Transverse colon (tissue), 4 donors: Measurements from ENCODE around the gene SALL2. TPM values are rescaled to one million over a fixed set of nuclear protein-coding genes. Genes with fewer than 3 reads are reported as not detected.

ENCODE experiments used
- DNase-seq: peaks from one replicate; pipeline ENCODE4 v3.0.0-alpha.2; 2019
- H3K27ac ChIP-seq, 4 donors: fragments of 200-600 bp; sonication (generic); 2 replicates each; pipeline ENCODE4 v1.5.1; 2016 to 2018; ENCODE audit warnings: inconsistent platforms in 4 of 4
- H3K27me3 ChIP-seq: fragments of 200-600 bp; sonication (generic); 2 replicates; pipeline ENCODE4 v1.5.1; 2017; ENCODE audit warnings: inconsistent platforms
- H3K36me3 ChIP-seq, 4 donors: fragments of 200-600 bp; sonication (generic); 2 replicates each; pipeline ENCODE4 v1.5.1; 2017 to 2019; ENCODE audit warnings: inconsistent platforms in 4 of 4
- H3K4me1 ChIP-seq, 4 donors: fragments of 200-600 bp; sonication (generic); 2 replicates each; pipeline ENCODE4 v1.5.1; 2017 to 2020; ENCODE audit warnings: inconsistent platforms in 4 of 4
- H3K4me3 ChIP-seq, 4 donors: fragments of 200-600 bp; sonication (generic); 1 replicate in 1 of 4; 2 replicates in 3 of 4; pipeline versions ENCODE4 v1.5.1 to v1.6.1; 2017 to 2019; ENCODE audit warnings: inconsistent platforms in 4 of 4
- H3K9me3 ChIP-seq, 2 donors: fragments of 200-600 bp; sonication (generic); 2 replicates each; pipeline ENCODE4 v1.5.1; 2017 to 2019; ENCODE audit warnings: inconsistent platforms in 2 of 2
- CTCF ChIP-seq, 5 experiments: fragments of 200-600 bp in 3 of 5; fragments of 450-650 bp in 2 of 5; sonication (generic) in 3 of 5; IDR thresholded peaks; 1 replicate in 2 of 5; 2 replicates in 3 of 5; pipeline ENCODE4 v1.5.1; 2016 to 2017; ENCODE audit warnings: antibody characterized with exemption in 5 of 5, inconsistent platforms in 3 of 5, mild to moderate bottlenecking in 2 of 5, moderate library complexity in 1 of 5
- EP300 ChIP-seq: sonication (generic); formaldehyde crosslinking; IDR thresholded peaks from one replicate; pipeline ENCODE4 v1.6.1; 2017; ENCODE audit warnings: antibody characterized with exemption, low read depth
- POLR2A ChIP-seq: fragments of 450-650 bp; IDR thresholded peaks from one replicate; pipeline ENCODE4 v1.6.1; 2016; ENCODE audit warnings: antibody characterized with exemption, mild to moderate bottlenecking, moderate library complexity
- POLR2AphosphoS5 ChIP-seq, 3 donors: sonication (generic); formaldehyde crosslinking; IDR thresholded peaks; one replicate each; pipeline ENCODE4 v1.6.1; 2016; ENCODE audit warnings: antibody characterized with exemption in 3 of 3
- WGBS, 2 donors: methylation state at CpG; one replicate each; pipeline ENCODE4 v1.1.5; 2018; ENCODE audit warnings: low coverage in 1 of 2; 5-methylcytosine and 5-hydroxymethylcytosine counted together
- in situ Hi-C, 4 donors: fragments of 200-750 bp; cut with MboI; loops; one replicate each; pipeline versions ENCODE4 v1.15.0 to v1.15.1; 2017; ENCODE audit warnings: low sequenced_read_pairs in 3 of 4, low pct_ligation_motif_present in 1 of 4, low pct_unique_long_range_greater_than_20kb in 1 of 4
- intact Hi-C: fragments of 100-400 bp; cut with DNase I; formaldehyde crosslinking; loops from one replicate; pipeline ENCODE4 v1.15.1; 2023; ENCODE audit warnings: low total_unique reads
- total RNA-seq, 4 donors: library from RNA; depleted of rRNA; stranded (reverse); fragments of >200 nt; gene quantifications; one replicate each; pipeline ENCODE4 v1.1.0, GENCODE V29; 2016

The SALL2 gene
- total RNA-seq, 4 donors from 2014 or later = 2.2 to 36.3 (median 4.2) TPM

- no peaks in the 10 kb centered on the region for H3K36me3 ChIP-seq
- in situ Hi-C loops = no loop called here
- no peak for DNase-seq
- H3K27me3 ChIP-seq = no peaks in the 10 kb centered on the region
- 31 to 33% methylated on average over 9 to 13 of the region's 13 CpGs for WGBS, 2 donors
- H3K4me1 ChIP-seq = peaks cover 0 to 15% (median 3%) of the 10 kb centered on the region in 4 donors
- TF ChIP-seq POLR2AphosphoS5 (IDR thresholded peaks at IDR 0.05) = no peak
- no peak for TF ChIP-seq POLR2A
- TF ChIP-seq EP300 = no peak
- TF ChIP-seq CTCF (IDR thresholded peaks at IDR 0.05) = no peak
- peak overlapping the region; percentile 70 to 84 (median 78) for H3K27ac ChIP-seq
- H3K4me3 ChIP-seq = peak overlapping the region; percentile 50 to 73 (median 62)
- no peaks in the 10 kb centered on the region for H3K9me3 ChIP-seq
- intact Hi-C loops = no loop called here
Measured at GRCh38 chr14:21526672-21527317, 649 bp upstream of the SALL2 start.

- TF ChIP-seq EP300 (no peak), CTCF (IDR thresholded peaks at IDR 0.05) (no peak), POLR2A (no peak), POLR2AphosphoS5 (IDR thresholded peaks at IDR 0.05) (no peak)
- Histone ChIP-seq H3K27ac (peak overlapping the region; percentile 70 to 84 (median 78)), H3K36me3 (no peaks in the 10 kb centered on the region), H3K4me3 (peak overlapping the region; percentile 50 to 73 (median 62)), H3K27me3 (no peaks in the 10 kb centered on the region), H3K9me3 (no peaks in the 10 kb centered on the region), H3K4me1 (peaks cover 0 to 15% (median 3%) of the 10 kb centered on the region in 4 donors)
- no peak for DNase-seq
- intact Hi-C loops = no loop called here
- WGBS, 2 donors = 44% methylated on average over 12 of the region's 12 CpGs; no CpG with 5 or more reads in 1 of the 2 donors
- in situ Hi-C loops = no loop called here
Measured at GRCh38 chr14:21525571-21525961, 580 bp downstream of the SALL2 start.

- WGBS, 2 donors = 80 to 88% methylated on average over 5 to 12 of the region's 18 CpGs
- no peaks in the 10 kb centered on the region for H3K9me3 ChIP-seq
- H3K4me1 ChIP-seq = peaks cover 0 to 15% (median 3%) of the 10 kb centered on the region in 4 donors
- peak overlapping the region in 2 of 4 donors; percentile 55 to 73 for H3K4me3 ChIP-seq
- in situ Hi-C loops = no loop called here
- intact Hi-C loops = no loop called here
- no peaks in the 10 kb centered on the region for H3K27me3 ChIP-seq
- H3K36me3 ChIP-seq = no peaks in the 10 kb centered on the region
- DNase-seq = no peak
- peak overlapping the region; percentile 70 to 84 (median 78) for H3K27ac ChIP-seq
- TF ChIP-seq POLR2A = no peak
- no peak for TF ChIP-seq CTCF (IDR thresholded peaks at IDR 0.05)
- TF ChIP-seq POLR2AphosphoS5 (IDR thresholded peaks at IDR 0.05) = no peak
- TF ChIP-seq EP300 = no peak
Measured at GRCh38 chr14:21524575-21525490, 1.3 kb downstream of the SALL2 start.

- TF ChIP-seq POLR2AphosphoS5 (IDR thresholded peaks at IDR 0.05) = no peak
- TF ChIP-seq EP300 = no peak
- TF ChIP-seq CTCF (IDR thresholded peaks at IDR 0.05) = no peak
- no peak for TF ChIP-seq POLR2A
- 89 to 91% methylated on average over 4 to 7 of the region's 7 CpGs for WGBS, 2 donors
- in situ Hi-C loops = no loop called here
Measured at GRCh38 chr14:21523203-21523602, 2.9 kb downstream of the SALL2 start.

More at GRCh38 chr14:21523203-21523602, 2.9 kb downstream of the SALL2 start:
- Histone ChIP-seq H3K27me3 (no peaks in the 10 kb centered on the region), H3K36me3 (no peaks in the 10 kb centered on the region), H3K4me1 (peaks cover 0 to 15% (median 3%) of the 10 kb centered on the region in 4 donors), H3K9me3 (no peaks in the 10 kb centered on the region), H3K27ac (no peak overlapping the region), H3K4me3 (no peak overlapping the region)
- DNase-seq = no peak
- intact Hi-C loops = no loop called here
